ENCODE results near the gene CFAP99.

DNA sequence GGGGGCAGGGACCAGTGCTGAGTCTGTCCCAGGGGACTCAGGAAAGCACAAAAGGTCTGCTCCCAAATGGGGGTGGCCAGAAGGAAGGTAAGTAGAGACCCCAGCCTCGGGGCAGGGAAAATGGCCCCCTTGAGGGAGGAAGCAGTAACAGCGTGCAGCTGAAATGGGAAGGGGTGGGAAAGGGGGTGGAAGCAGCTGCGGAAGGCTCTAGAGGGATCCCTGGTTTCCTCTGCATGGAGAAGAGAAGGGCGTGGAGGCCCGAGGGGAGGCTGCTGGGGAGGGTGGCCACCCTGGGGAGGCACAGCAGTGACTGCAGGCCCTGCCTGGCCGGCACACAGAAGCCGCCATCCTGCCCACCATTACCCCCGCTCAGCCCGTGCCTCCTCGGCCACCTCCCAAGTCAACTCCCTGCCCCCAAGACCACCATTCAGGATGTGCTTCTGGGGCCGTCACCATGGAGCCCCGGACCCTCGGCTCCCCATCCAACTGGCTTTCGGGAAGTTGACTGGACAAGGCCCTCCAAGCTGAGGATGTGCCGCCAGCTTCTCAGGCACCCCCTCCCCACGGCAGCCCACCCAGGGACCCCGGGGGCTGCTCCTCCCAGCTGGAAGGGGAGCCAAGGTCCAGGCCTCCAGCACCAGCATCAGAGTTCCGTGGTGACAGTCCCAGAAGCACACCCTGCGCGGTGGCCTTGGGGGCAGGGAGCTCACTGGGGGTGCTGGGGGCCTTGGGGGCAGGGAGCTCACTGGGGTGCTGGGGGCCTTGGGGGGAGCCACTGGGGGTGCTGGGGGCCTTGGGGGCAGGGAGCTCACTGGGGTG is 23.6 kb downstream of the CFAP99 start:
- TF ChIP-seq, protein P1, sequence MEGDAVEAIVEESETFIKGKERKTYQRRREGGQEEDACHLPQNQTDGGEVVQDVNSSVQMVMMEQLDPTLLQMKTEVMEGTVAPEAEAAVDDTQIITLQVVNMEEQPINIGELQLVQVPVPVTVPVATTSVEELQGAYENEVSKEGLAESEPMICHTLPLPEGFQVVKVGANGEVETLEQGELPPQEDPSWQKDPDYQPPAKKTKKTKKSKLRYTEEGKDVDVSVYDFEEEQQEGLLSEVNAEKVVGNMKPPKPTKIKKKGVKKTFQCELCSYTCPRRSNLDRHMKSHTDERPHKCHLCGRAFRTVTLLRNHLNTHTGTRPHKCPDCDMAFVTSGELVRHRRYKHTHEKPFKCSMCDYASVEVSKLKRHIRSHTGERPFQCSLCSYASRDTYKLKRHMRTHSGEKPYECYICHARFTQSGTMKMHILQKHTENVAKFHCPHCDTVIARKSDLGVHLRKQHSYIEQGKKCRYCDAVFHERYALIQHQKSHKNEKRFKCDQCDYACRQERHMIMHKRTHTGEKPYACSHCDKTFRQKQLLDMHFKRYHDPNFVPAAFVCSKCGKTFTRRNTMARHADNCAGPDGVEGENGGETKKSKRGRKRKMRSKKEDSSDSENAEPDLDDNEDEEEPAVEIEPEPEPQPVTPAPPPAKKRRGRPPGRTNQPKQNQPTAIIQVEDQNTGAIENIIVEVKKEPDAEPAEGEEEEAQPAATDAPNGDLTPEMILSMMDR (optimal IDR thresholded peaks at IDR 0.05 in 1 of 3, IDR thresholded peaks at IDR 0.05 in 1 of 3, conservative IDR thresholded peaks at IDR 0.05 in 1 of 3; ENCODE audit: extremely low read depth in 1 of 3, insufficient read depth in 2 of 3, low read length in 3 of 3) = no peak
- TF ChIP-seq EZH2 (IDR thresholded peaks at IDR 0.05; ENCODE audit: low read length) = no peak

Data from keratinocyte (primary cell).